SJCRH30 (cell line): ENCODE results near the gene CAMTA1. TPM values are rescaled to one million over a fixed set of nuclear protein-coding genes. Genes with fewer than 3 reads are reported as not detected.

Experiments
- DNase-seq, 2 experiments: peaks; one replicate each; pipeline ENCODE4 v3.0.0-alpha.2; 2015 to 2020
- H3K27ac ChIP-seq: fragments of 250-450 bp; sonication (Bioruptor Pico); 2 replicates; pipeline ENCODE4 v1.5.1; 2020; ENCODE audit warnings: mild to moderate bottlenecking, moderate library complexity
- H3K27me3 ChIP-seq: fragments of 250-450 bp; sonication (Bioruptor Pico); 2 replicates; pipeline ENCODE4 v1.5.1; 2020; ENCODE audit warnings: mild to moderate bottlenecking, moderate library complexity
- H3K36me3 ChIP-seq: fragments of 250-450 bp; sonication (Bioruptor Pico); 2 replicates; pipeline ENCODE4 v1.5.1; 2020; ENCODE audit warnings: mild to moderate bottlenecking, moderate library complexity
- H3K4me1 ChIP-seq: fragments of 250-450 bp; sonication (Bioruptor Pico); 2 replicates; pipeline ENCODE4 v1.5.1; 2020; ENCODE audit warnings: mild to moderate bottlenecking, moderate library complexity
- H3K4me3 ChIP-seq: fragments of 250-450 bp; sonication (Bioruptor Pico); 2 replicates; pipeline ENCODE4 v1.5.1; 2020; ENCODE audit warnings: mild to moderate bottlenecking, moderate library complexity
- H3K9me3 ChIP-seq: fragments of 250-450 bp; sonication (Bioruptor Pico); replicated peaks from 2 replicates; pipeline ENCODE4 v1.5.1; 2020; ENCODE audit warnings: mild to moderate bottlenecking, moderate library complexity
- total RNA-seq: library from RNA; depleted of rRNA; stranded (reverse); fragments of >200 nt; shearing (Covaris generic); gene quantifications from 2 replicates; pipeline ENCODE4 v1.2.3, GENCODE V29; 2014

CAMTA1 gene
- total RNA-seq, 1 experiment from 2014 or later = 153 TPM

DNA sequence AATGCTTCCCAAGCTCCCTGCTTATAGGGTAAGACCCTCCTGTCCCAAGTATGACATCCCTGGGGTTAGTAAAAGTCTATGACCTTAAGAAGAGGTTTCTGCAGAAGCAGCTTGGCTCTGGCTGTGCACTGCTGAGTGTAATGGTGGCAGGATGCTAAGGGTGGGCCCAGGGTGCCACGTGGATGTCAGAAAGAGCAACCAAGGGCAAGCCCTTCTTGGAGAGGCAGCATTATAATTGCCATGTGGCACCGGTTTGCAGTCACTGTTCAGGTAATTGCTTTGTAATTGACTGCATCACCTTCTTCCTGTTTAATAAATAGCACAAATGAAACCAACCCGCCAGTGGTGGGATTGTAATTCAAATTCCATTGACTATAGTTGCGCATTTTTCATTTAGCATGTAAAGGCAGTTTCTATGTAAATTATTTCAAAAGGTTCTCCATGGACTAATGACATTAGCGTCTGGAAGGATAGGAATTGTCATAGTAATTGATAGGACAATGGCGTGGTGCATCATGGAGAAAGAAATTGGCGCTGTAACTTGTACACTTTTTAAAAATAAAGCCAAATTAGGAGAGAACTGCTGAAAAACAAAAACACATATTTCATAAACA is 495.2 kb downstream of the CAMTA1 start:
- Histone ChIP-seq H3K9me3 (peaks cover 7% of the 10 kb centered on the region; the same call in 1 of the 2 replicates), H3K27me3 (no peaks in the 10 kb centered on the region), H3K4me1 (peaks cover 46% of the 10 kb centered on the region), H3K27ac (no peak overlapping the region; the same call in 1 of the 2 replicates), H3K4me3 (no peak overlapping the region), H3K36me3 (no peaks in the 10 kb centered on the region)
- DNase-seq = no peak

DNA sequence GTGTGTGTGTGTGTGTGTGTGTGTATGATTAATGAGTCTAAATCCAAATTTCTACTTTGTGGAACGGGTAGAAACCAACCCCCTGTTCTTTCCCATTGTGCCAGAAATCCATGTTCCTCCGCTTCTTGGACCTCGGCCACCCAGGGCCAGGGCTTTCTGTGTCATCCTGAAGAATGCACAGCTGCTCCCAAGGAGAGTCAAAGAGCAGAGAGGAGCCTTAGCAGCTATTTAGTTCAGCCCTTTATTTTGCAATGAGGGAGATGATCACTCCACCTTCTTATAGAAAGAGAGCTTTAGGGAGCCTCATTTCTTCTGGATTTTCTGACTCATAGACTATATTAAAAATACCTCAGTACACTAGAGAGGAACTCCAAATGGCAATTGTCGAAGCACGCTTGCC is 496.6 kb downstream of the CAMTA1 start:
- Histone ChIP-seq H3K27me3 (no peaks in the 10 kb centered on the region), H3K36me3 (no peaks in the 10 kb centered on the region), H3K27ac (peak overlapping the region; percentile 57), H3K9me3 (peaks cover 3% of the 10 kb centered on the region; the same call in 1 of the 2 replicates), H3K4me3 (no peak overlapping the region), H3K4me1 (peaks cover 46% of the 10 kb centered on the region)
- peak; percentile 83 to 89 for DNase-seq

DNA sequence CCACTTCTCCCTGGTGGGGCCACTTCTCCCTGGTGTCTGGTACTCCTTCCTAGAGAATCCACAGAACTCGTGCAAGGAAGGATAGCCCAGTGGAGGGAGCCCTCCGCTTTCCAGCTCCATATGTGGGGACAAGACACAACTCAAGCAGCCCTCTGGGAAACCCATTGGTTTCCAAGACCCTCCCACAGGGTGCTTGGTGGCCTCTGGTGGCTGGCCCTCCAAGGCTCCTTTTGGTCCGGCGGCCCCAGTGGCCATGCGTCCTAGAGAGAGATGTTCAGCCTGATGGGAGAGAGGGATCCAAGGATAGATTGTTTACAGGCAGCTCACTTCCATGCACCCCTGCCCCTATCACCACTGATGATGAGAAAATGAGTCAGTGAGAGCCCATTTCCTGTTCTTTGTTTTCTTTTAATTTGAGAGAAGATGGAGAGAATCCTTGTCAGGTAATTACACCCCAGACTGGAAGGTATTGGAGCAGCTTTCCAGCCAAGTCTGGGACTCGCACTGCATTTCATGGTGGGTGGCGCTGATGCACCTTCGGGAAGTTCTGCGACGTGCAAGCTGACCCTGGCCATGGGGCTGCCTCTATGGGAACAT is 499.7 kb downstream of the CAMTA1 start:
- no peaks in the 10 kb centered on the region for H3K27me3 ChIP-seq
- H3K4me3 ChIP-seq = no peak overlapping the region
- no peak overlapping the region for H3K27ac ChIP-seq
- H3K4me1 ChIP-seq = peaks cover 32% of the 10 kb centered on the region
- H3K9me3 ChIP-seq = no peaks in the 10 kb centered on the region; the same call in 1 of the 2 replicates
- no peaks in the 10 kb centered on the region for H3K36me3 ChIP-seq
- DNase-seq = no peak

DNA sequence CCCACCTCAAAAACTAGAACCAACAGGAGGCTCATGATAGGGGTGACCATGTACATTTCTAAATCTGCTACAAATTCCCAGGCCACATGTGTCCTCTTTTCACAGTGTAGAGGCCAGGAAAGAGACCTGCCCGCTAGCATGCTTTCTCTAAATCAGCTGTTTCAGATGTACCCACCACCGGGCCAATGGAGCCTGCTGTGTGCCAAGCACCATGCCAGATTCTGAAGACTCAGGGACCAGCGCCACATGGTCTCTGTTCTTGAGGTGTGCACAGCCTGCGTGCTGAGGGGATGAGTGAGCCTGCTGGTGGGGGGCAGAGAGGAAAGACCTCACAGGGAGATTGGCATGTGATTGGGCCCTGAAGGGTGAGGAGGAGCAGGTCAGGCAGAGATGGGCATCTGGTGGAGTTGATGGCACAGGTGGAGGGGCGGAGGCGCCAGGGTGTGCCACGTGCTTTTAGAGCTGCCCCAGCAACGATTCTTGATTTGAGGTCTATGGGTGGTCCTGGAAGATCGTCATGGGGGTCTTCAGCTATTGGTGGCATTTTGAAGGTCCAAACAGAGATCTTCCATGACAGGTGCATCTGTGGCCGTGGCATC is 500.7 kb downstream of the CAMTA1 start:
- no peaks in the 10 kb centered on the region for H3K36me3 ChIP-seq
- DNase-seq = no peak
- peaks cover 24% of the 10 kb centered on the region for H3K4me1 ChIP-seq
- H3K27ac ChIP-seq = no peak overlapping the region
- no peak overlapping the region for H3K4me3 ChIP-seq
- no peaks in the 10 kb centered on the region for H3K27me3 ChIP-seq
- H3K9me3 ChIP-seq = no peaks in the 10 kb centered on the region; the same call in 1 of the 2 replicates

DNA sequence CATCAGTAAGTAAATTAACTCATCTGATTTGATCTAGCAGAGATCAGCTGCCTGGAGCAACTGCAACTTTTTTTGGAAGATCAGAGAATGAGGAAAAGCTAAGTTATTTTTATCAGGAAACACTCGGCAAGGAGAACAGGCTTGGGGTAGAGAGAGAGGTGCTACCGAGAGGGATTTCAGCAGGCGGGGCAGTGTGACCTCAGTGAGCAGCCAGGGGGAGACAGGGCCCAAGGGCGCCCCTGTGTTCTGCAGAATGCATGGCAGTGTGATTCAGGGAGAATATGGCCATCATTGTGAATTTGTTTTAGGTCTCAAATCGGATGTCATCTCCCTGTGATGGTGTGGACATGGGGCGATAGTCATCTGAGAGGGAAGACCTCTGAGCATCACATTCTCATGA is 501.8 kb downstream of the CAMTA1 start:
- Histone ChIP-seq H3K4me1 (peaks cover 24% of the 10 kb centered on the region), H3K27me3 (no peaks in the 10 kb centered on the region)

DNA sequence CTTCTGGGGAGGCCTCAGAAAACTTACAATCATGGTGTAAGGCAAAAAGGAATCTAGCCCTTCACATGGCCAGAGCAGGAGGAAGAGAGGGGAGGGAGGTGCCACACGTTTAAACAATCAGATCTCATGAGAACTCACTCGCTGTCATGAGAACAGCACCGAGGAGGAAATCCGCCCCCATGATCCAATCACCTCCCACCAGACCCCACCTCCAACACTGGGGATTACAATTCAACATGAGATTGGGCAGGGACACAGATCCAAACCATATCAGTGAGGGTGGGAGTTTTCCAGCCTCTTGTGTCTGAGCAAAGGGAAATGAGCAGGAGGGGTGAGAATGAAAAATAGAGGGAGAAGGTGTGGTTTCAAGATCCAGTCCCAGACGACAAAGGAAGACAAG is 503.7 kb downstream of the CAMTA1 start:
- DNase-seq = no peak
- Histone ChIP-seq H3K27ac (no peak overlapping the region), H3K36me3 (no peaks in the 10 kb centered on the region), H3K27me3 (no peaks in the 10 kb centered on the region), H3K9me3 (no peaks in the 10 kb centered on the region; the same call in 1 of the 2 replicates), H3K4me1 (peaks cover 33% of the 10 kb centered on the region), H3K4me3 (no peak overlapping the region)

More for the DNA sequence above, 501.8 kb downstream of the CAMTA1 start:
- Histone ChIP-seq H3K9me3 (no peaks in the 10 kb centered on the region; the same call in 1 of the 2 replicates), H3K27ac (no peak overlapping the region), H3K36me3 (no peaks in the 10 kb centered on the region), H3K4me3 (no peak overlapping the region)
- DNase-seq = no peak

DNA sequence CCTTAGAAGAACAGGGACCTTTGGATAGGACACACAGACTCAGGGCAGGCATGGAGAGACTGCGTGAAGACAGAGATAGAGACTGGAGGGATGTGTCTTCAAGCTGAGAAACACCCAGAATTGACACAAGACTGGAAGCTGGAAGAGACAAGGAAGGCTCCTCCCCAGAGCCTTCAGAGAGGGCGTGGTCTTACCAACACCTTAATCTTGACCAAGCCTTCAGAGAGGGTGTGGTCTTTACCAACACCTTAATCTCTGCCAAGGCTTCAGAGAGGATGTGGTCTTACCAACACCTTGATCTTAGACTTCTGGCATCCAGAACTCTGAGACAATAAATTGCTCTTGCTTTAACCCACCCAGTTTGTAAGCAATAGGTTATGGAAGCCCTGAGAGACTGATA is 504.4 kb downstream of the CAMTA1 start:
- no peak for DNase-seq
- no peaks in the 10 kb centered on the region for H3K27me3 ChIP-seq

DNA sequence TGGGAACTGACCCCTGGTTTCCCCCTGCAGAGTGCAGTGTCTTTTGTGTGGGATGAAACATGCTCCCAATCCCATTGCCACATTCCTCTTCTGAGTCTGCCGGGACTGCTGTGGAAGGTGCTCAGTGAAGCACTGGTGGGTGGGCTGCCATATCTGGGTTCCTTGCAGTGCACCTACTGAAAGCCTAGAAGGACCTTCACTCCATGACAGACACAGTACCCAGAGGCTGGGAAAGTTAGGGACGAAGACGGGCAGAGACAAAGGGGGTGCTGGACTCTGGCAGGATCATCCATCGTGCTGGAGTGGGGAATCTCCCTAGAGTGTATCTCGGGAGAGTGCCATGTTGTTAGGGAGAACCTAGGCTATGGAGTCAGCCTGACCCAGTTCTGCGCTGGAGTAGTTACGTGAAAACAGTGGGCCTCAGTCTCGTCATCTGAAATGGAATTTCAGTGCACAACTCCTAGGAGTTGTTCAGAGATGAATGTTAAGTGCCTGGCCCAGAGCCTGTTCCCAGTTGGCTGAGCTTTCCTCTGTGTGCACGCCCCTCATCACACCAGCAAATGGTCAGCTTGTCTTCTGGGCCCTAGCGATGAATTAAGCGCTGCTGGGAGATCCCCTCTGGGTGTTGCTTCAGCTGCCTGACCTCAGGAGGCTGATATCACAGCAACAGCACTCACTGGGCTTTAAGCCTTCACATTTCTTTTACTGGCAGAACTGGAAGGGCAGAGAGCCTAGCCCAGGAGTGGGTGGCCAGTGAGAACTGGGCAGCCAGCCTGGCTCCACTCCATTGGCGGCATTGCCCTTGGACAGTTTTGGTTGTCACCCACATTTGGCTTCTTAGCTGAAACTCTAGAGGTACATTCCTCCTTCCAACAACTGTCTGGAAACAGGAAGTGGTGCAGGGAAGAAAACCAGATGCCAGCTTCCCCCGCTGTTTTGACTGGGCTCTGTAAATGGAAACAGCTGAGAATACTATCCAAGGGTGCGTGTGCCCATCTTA is 506.0 kb downstream of the CAMTA1 start:
- Histone ChIP-seq H3K27ac (peak overlapping the region; percentile 80), H3K27me3 (no peaks in the 10 kb centered on the region), H3K4me1 (peaks cover 43% of the 10 kb centered on the region), H3K36me3 (no peaks in the 10 kb centered on the region), H3K4me3 (no peak overlapping the region), H3K9me3 (no peaks in the 10 kb centered on the region; the same call in 1 of the 2 replicates)
- DNase-seq = peak; percentile 81 to 83

More for the DNA sequence above, 504.4 kb downstream of the CAMTA1 start:
- H3K9me3 ChIP-seq = no peaks in the 10 kb centered on the region; the same call in 1 of the 2 replicates
- H3K27ac ChIP-seq = no peak overlapping the region
- no peaks in the 10 kb centered on the region for H3K36me3 ChIP-seq
- no peak overlapping the region for H3K4me3 ChIP-seq
- H3K4me1 ChIP-seq = peaks cover 40% of the 10 kb centered on the region

DNA sequence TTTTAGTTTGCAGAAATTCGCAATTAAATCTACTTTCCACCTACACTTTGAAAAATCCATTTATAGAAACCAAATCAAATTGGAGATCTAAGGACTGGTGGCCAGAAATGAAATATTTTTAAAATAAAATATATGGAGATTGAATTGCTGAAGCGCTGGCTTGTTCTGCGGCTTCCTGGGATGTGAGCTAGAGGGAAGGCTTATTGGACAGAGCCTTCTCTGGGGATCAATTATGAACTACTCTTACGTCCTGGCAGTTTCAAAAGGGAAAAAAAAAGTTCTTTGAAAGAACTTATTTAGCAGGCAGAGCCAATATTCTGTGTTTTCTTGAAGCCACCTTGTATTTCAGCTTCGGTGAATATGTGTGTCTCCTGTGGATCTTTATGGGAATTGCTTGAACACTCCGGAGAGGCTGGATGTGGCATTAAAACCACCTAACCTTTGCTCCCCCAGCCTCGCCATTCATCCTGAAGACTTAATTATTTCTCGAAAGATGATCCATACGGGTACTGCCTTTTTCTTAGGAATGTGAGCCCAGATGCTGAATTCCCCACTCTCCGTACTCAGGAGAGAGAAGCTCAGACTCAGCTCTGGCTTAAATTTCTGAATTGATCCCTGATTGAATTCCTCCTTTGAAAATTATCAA is 506.9 kb downstream of the CAMTA1 start:
- DNase-seq = no peak
- Histone ChIP-seq H3K27me3 (no peaks in the 10 kb centered on the region), H3K4me3 (no peak overlapping the region), H3K36me3 (no peaks in the 10 kb centered on the region), H3K4me1 (peaks cover 43% of the 10 kb centered on the region), H3K9me3 (peaks cover 4% of the 10 kb centered on the region; the same call in 1 of the 2 replicates), H3K27ac (peak overlapping the region; percentile 80)

DNA sequence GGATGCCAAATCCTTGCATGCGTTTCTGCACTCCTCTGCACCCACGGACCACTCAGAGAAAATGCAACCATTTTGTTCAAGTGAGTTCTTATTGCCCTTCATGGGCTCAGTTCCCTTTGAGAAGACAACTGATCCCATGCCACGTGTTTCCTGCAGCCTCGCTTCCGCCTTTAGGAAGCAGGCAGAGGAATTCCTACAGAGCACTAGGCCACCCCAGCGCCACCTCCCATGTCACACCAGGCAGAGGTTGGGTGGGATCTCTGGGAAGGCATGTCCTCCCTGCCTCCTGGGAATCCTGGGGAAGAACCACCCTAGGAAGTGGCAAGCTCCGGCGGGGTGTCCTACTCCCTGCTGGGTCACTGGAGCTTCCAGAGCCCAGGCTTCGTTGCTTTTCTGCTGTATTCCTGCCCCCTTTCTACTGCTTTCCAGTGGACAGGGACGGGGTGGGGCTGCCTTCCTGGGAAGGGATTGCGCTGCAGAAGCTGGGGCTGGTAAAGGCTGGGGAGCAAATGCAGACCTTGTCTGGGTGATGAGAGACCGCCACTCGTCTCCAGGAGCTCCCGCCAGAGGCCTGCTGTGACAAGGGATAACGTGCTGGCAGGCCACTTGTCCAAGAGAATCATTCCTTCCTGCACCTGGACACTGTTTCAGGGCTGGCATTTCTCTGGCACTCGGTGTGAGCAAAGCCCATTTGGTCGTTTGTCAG is 507.6 kb downstream of the CAMTA1 start:
- Histone ChIP-seq H3K27me3 (no peaks in the 10 kb centered on the region), H3K4me3 (no peak overlapping the region), H3K4me1 (peaks cover 45% of the 10 kb centered on the region), H3K36me3 (no peaks in the 10 kb centered on the region), H3K9me3 (peaks cover 4% of the 10 kb centered on the region; the same call in 1 of the 2 replicates), H3K27ac (peak overlapping the region; percentile 80)
- DNase-seq = no peak

DNA sequence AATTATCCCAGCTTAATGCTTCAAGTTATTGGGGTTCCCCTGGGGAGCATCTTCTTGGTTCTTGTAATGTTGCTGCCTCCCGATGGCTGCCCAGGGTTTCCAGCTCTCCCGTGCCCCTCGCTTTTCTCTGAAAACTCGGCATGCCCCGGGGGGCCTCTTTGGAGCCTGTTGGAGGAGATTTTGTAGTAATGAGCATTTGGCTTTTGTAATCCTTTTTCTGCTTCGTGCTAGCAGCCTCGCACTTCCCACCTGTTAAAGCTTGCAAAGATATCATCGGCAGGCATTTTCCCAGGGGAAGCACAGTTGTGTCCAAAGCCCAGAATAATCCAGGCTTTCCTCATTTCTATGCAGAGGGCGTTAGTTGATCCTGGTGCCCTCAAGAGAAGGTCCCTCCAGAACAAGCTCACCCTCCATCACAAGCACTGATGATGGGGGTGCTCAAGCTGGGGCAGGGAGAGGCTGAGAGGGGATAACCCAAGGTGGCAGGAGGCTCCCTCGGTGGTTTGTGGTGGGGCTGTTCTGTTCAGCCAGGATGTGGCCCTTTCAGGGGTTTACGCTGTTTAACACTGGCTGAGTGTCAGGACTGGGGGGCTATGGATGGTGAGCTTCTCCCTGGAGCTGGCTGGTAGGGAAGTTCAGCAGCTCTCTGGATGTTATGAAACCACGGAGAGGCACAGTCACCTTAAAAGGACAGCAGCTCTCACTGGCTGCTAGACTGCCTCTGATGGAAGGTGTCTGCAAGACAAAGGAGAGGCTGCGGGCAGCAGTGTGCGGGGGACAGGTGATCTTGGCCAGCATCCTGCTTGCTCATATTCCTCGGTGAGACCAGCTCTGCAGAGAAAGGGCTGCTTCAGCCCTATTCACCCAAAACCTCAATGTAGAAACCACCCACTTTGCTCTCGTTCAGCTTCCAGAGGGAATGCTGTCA is 508.7 kb downstream of the CAMTA1 start:
- Histone ChIP-seq H3K9me3 (peaks cover 4% of the 10 kb centered on the region; the same call in 1 of the 2 replicates), H3K27ac (peak overlapping the region; percentile 80), H3K27me3 (no peaks in the 10 kb centered on the region), H3K4me1 (peaks cover 56% of the 10 kb centered on the region), H3K4me3 (no peak overlapping the region), H3K36me3 (no peaks in the 10 kb centered on the region)
- peak; percentile 95 to 97 for DNase-seq

DNA sequence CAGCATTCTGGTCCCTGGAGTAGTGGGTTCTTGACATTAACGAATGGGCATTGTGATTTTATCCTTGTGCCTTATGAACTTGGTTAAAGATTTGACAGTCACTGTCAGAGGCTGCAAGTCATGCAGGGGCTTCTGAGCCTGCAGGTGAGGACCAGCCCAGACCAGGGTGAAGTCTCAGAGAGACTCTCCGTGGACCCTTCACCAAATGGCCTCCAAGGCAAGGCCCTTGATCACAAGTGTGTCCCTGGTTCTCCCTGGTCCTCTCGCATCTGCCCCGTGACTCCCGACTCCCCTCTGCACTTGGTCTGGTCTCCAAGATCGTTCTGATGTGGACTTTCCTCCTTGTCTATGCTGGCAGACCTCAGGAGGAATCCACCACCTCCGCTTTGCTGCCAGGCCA is 509.4 kb downstream of the CAMTA1 start:
- Histone ChIP-seq H3K9me3 (peaks cover 4% of the 10 kb centered on the region; the same call in 1 of the 2 replicates), H3K27ac (peak overlapping the region; percentile 80), H3K4me3 (no peak overlapping the region), H3K27me3 (no peaks in the 10 kb centered on the region), H3K36me3 (no peaks in the 10 kb centered on the region), H3K4me1 (peaks cover 60% of the 10 kb centered on the region)
- DNase-seq = no peak

DNA sequence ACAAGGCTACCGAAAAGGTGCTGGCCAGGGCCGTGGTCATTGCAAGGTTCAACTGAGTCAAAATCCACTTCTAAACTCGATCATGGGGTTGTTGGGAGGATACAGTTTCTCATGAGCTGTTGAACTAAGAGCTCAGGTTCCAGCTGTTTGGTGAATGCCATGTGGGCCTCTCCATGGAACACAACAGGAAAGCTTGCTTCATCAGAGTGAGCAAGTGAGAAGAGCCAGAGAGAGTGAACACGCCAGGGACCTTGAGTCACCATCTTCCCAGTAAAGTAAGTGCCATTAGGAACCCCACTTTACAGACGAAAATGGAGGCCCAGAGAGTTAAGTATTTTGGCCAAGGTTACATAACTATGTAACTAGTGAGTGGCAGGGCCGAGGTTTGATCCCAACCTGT is 510.7 kb downstream of the CAMTA1 start:
- H3K4me3 ChIP-seq = no peak overlapping the region
- H3K9me3 ChIP-seq = peaks cover 4% of the 10 kb centered on the region; the same call in 1 of the 2 replicates
- peaks cover 70% of the 10 kb centered on the region for H3K4me1 ChIP-seq
- no peak overlapping the region for H3K27ac ChIP-seq
- no peaks in the 10 kb centered on the region for H3K27me3 ChIP-seq
- no peak for DNase-seq
- no peaks in the 10 kb centered on the region for H3K36me3 ChIP-seq
